Adipocyte (in vitro differentiated cells): Measurements from ENCODE around the gene RPIA.
"Not testable (repeated sequence)": the region's sequence is repeated elsewhere in the genome, so short reads cannot be mapped to it uniquely, and the experiment has no call there.

Experiments used
- DNase-seq: peaks from one replicate; pipeline ENCODE4 v3.0.0-alpha.2; 2015; ENCODE audit warnings: low read depth
- H3K27me3 ChIP-seq: replicated peaks from 2 replicates; pipeline ENCODE4 v1.7.0; 2013; ENCODE audit warnings: mild to moderate bottlenecking, low read length, moderate library complexity; ENCODE audit not compliant: control insufficient read depth, insufficient read depth
- H3K36me3 ChIP-seq: 2 replicates; pipeline ENCODE4 v1.7.0; 2013; ENCODE audit warnings: low read length, mild to moderate bottlenecking, moderate library complexity; ENCODE audit not compliant: control insufficient read depth, insufficient read depth, severe bottlenecking
- H3K4me1 ChIP-seq: 2 replicates; pipeline ENCODE4 v1.7.0; 2013; ENCODE audit warnings: mild to moderate bottlenecking, low read length, moderate library complexity; ENCODE audit not compliant: control insufficient read depth, insufficient read depth
- H3K4me3 ChIP-seq: 2 replicates; pipeline ENCODE4 v1.7.0; 2013; ENCODE audit warnings: mild to moderate bottlenecking, low read length, moderate library complexity
- H3K9ac ChIP-seq: 2 replicates; pipeline ENCODE4 v1.7.0; 2013; ENCODE audit warnings: mild to moderate bottlenecking, low read length, moderate library complexity
- H3K9me3 ChIP-seq: 2 replicates; pipeline ENCODE4 v1.7.0; 2013; ENCODE audit warnings: mild to moderate bottlenecking, low read length, moderate library complexity; ENCODE audit not compliant: control insufficient read depth

Gene RPIA

DNA sequence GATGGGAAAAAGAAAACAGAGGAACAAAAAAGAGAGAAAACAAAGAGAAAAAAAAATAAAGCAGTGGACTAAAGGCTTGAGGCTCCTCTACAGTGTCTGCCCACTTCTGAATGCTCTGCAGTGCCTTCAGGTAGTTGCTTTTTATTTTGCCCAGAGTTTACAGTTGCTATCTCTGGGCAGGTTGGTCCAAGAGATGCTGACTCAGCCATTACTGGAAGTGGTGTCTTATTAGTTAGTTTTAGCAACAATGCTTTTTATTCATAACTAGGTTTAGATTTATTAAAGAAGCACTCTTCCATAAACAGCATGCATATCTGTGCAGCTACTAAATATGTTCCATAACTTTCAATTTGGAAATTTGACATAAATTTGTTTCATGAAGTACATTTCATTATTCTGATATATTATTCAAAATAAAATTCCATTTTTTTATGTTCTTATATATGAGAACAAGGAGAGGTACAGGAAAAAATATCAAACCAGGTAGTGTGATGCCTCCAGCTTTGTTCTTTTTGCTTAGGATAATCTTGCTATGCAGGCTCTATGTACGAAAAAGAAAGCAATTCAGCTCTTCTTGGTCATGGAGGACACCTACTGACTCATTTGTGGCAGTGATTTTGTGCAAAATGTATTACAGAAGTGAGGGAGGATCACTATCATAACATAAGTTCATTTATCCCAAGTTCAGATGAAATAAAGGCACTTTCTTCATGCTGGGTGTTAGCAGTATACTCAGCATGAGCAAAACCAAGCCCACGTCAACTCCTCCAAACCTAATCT, 69.5 kb downstream of the RPIA start:
- Histone ChIP-seq H3K4me3 (no peak overlapping the region), H3K9ac (no peak overlapping the region), H3K9me3 (peaks cover 8% of the 10 kb centered on the region), H3K4me1 (peaks cover 2% of the 10 kb centered on the region), H3K27me3 (no peaks in the 10 kb centered on the region), H3K36me3 (no peaks in the 10 kb centered on the region)
- DNase-seq: no peak

GRCh38 chr2:88764141-88764849, 72.8 kb downstream of the RPIA start:
- no peaks in the 10 kb centered on the region for H3K9me3 ChIP-seq

DNA sequence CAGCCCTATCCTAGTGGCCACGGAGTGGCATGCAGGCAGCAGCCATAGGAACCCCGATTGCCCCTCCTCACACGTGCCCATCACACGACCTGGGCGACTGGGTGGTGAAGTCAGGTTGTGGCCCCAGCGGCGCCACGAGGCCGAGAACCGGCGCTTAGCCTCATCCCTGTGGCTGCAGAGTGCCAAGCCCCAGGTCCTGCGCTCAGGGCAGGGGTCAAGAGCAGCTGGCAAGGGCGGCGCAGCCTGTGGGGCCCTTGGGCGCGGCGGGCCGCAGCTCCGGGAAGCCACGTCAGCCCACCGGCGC, 73.3 kb downstream of the RPIA start:
- no peak for DNase-seq
- H3K9ac ChIP-seq: no peak overlapping the region
- no peaks in the 10 kb centered on the region for H3K9me3 ChIP-seq
- no peaks in the 10 kb centered on the region for H3K36me3 ChIP-seq
- H3K4me3 ChIP-seq: no peak overlapping the region
- H3K27me3 ChIP-seq: no peaks in the 10 kb centered on the region
- peaks cover 2% of the 10 kb centered on the region for H3K4me1 ChIP-seq

More at GRCh38 chr2:88764141-88764849, 72.8 kb downstream of the RPIA start:
- peaks cover 2% of the 10 kb centered on the region for H3K4me1 ChIP-seq
- no peak overlapping the region for H3K9ac ChIP-seq
- H3K4me3 ChIP-seq: no peak overlapping the region
- DNase-seq: no peak
- no peaks in the 10 kb centered on the region for H3K27me3 ChIP-seq
- H3K36me3 ChIP-seq: no peaks in the 10 kb centered on the region

GRCh38 chr2:88765154-88765888, 73.8 kb downstream of the RPIA start:
- Histone ChIP-seq H3K9me3 (no peaks in the 10 kb centered on the region), H3K4me3 (peak overlapping the region; percentile 59), H3K27me3 (no peaks in the 10 kb centered on the region), H3K36me3 (no peaks in the 10 kb centered on the region), H3K9ac (no peak overlapping the region), H3K4me1 (peaks cover 2% of the 10 kb centered on the region)
- DNase-seq: peak; percentile 42

- H3K36me3 ChIP-seq, H3K9me3 ChIP-seq, DNase-seq, H3K9ac ChIP-seq, H3K27me3 ChIP-seq, H3K4me1 ChIP-seq: not testable (repeated sequence)
- H3K4me3 ChIP-seq: peak overlapping the region; percentile 59
Measured at GRCh38 chr2:88765889-88766481, 74.5 kb downstream of the RPIA start.

DNA sequence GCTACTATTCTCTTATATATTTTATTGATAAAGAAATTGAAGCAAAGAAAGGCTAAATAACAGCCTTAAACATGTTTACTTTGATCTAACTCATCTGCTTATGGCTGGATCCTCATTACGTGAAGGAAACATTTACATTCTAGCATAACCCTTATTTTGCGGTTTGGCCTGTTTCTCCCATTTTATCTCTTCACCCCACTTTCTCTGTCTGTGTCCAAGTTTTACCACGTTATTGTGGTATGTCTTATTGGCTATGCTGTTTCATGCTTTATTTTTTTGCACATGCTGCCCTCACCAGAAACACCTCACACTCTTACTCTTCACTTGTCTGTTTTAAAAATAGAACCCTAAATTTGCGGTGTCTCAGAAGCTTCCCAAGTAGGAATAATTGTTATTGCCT, 78.5 kb downstream of the RPIA start:
- H3K9ac ChIP-seq: no peak overlapping the region

DNA sequence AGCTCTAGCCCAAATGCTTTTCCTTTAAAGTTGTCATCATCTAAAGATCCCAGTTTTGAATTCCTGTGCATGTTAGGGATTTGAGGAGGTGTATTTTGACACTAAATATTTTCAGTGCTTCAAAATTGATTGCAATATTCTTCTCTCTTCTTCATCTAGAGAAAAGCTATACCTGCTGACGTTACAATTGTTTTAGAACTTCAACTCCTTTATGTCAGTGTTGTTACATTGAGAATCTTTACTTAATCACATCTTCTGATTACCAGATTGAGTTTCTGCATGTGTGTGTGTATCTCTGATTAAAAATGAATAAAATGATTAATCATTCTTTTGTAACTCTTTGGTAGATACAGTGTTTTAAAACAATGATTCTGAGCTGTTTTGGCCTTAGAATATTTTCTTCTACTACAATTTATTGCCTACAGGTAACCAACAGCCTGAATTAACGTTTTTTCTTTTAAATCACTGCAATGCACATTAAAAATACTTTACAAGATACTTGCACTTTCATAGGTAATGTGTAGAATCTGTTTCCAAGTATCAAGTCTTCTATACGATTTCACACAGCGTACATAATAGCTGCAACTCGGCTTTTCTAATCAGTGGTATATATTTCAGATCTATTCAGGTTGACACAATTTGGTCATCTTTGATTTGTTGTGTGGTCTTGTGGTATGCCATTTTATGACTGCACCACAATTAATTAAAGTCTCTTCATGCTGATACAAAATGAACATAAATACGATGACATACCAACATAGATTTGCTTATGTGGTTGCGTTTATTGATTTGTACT, 82.0 kb downstream of the RPIA start:
- H3K36me3 ChIP-seq, H3K9me3 ChIP-seq, H3K4me1 ChIP-seq: not testable (repeated sequence)

More for the DNA sequence above, 78.5 kb downstream of the RPIA start:
- Histone ChIP-seq H3K9me3 (no peaks in the 10 kb centered on the region), H3K4me1 (peaks cover 2% of the 10 kb centered on the region), H3K27me3 (no peaks in the 10 kb centered on the region), H3K36me3 (no peaks in the 10 kb centered on the region), H3K4me3 (no peak overlapping the region)
- no peak for DNase-seq

GRCh38 chr2:88789213-88789612, 97.7 kb downstream of the RPIA start:
- not testable (repeated sequence) for DNase-seq, H3K27me3 ChIP-seq, H3K9me3 ChIP-seq, H3K4me3 ChIP-seq, H3K4me1 ChIP-seq, H3K9ac ChIP-seq, H3K36me3 ChIP-seq

More for the DNA sequence above, 82.0 kb downstream of the RPIA start:
- H3K9ac ChIP-seq, DNase-seq, H3K27me3 ChIP-seq, H3K4me3 ChIP-seq: not testable (repeated sequence)

GRCh38 chr2:88795932-88796331, 104.5 kb downstream of the RPIA start:
- H3K9ac ChIP-seq, H3K9me3 ChIP-seq, DNase-seq, H3K27me3 ChIP-seq, H3K36me3 ChIP-seq, H3K4me1 ChIP-seq, H3K4me3 ChIP-seq: not testable (repeated sequence)

DNA sequence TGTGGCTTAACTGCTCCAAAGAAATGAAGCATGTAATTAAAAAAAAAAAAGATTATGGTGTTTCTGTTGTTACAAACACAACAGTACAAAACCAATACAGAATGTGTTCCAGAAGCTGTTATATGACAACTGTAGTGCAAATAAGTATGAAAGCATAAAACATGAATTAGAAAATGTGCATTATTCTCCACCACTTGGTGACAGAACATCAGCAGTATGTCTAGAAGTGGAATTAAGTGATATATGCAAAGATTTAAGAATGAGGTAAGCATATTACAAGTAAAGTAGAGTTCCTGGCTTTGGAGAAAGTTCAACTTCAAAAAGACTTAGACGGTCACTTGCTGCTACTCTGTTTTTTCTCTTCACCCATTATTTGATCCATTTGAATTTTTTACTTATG, 105.0 kb downstream of the RPIA start:
- not testable (repeated sequence) for DNase-seq, H3K4me3 ChIP-seq, H3K36me3 ChIP-seq, H3K4me1 ChIP-seq, H3K27me3 ChIP-seq, H3K9me3 ChIP-seq, H3K9ac ChIP-seq
